Endothelial cell (in vitro differentiated cells): ENCODE measurements around the gene AMBP. TPM values are rescaled to one million over a fixed set of nuclear protein-coding genes. Genes with fewer than 3 reads are reported as not detected.

Experiments
- DNase-seq: peaks from one replicate; pipeline ENCODE4 v3.0.0; 2021; ENCODE audit warnings: low spot score
- H3K27ac Mint-ChIP-seq: one replicate; pipeline ENCODE4 v1.8.0; 2021; ENCODE audit warnings: mixed read lengths, inconsistent platforms; ENCODE audit not compliant: unreplicated experiment
- H3K27me3 Mint-ChIP-seq: one replicate; pipeline ENCODE4 v1.8.0; 2021; ENCODE audit warnings: mild to moderate bottlenecking, moderate library complexity, mixed read lengths, inconsistent platforms; ENCODE audit not compliant: unreplicated experiment
- H3K36me3 Mint-ChIP-seq: one replicate; pipeline ENCODE4 v1.8.0; 2021; ENCODE audit warnings: mild to moderate bottlenecking, low read depth, mixed read lengths, inconsistent platforms; ENCODE audit not compliant: unreplicated experiment
- H3K4me1 Mint-ChIP-seq: one replicate; pipeline ENCODE4 v1.8.0; 2021; ENCODE audit warnings: mild to moderate bottlenecking, mixed read lengths, inconsistent platforms; ENCODE audit not compliant: unreplicated experiment
- H3K4me3 Mint-ChIP-seq: one replicate; pipeline ENCODE4 v1.8.0; 2021; ENCODE audit warnings: mild to moderate bottlenecking, mixed read lengths, inconsistent platforms; ENCODE audit not compliant: unreplicated experiment
- H3K9me3 Mint-ChIP-seq: one replicate; pipeline ENCODE4 v1.8.0; 2021; ENCODE audit warnings: mixed read lengths, inconsistent platforms; ENCODE audit not compliant: unreplicated experiment
- long read RNA-seq: library from polyadenylated mRNA; unstranded; transcript quantifications from one replicate; pipeline ENCODE4 v2.0.0, GENCODE V29; 2020; ENCODE audit not compliant: unreplicated experiment
- total RNA-seq: library from RNA; stranded (reverse); fragmentation: NEBNext Ultra II Directional; extraction: Animal tissue kit (Norgen Biotek cat#: 25700); gene quantifications from one replicate; pipeline ENCODE4 v1.2.1, GENCODE V29; 2021; ENCODE audit not compliant: unreplicated experiment
- TF ChIP-seq, protein P1 (sequence below): fragments of 200-600 bp; sonication (generic); IDR thresholded peaks from one replicate; pipeline ENCODE4 v1.5.0; 2021; ENCODE audit warnings: antibody characterized with exemption; ENCODE audit not compliant: unreplicated experiment

AMBP gene
- not detected for total RNA-seq
- long read RNA-seq, partial matches to known transcripts, result 0 of 2 reads
- long read RNA-seq, other reads (novel, unspliced or antisense), result 0 of 2 reads

DNA sequence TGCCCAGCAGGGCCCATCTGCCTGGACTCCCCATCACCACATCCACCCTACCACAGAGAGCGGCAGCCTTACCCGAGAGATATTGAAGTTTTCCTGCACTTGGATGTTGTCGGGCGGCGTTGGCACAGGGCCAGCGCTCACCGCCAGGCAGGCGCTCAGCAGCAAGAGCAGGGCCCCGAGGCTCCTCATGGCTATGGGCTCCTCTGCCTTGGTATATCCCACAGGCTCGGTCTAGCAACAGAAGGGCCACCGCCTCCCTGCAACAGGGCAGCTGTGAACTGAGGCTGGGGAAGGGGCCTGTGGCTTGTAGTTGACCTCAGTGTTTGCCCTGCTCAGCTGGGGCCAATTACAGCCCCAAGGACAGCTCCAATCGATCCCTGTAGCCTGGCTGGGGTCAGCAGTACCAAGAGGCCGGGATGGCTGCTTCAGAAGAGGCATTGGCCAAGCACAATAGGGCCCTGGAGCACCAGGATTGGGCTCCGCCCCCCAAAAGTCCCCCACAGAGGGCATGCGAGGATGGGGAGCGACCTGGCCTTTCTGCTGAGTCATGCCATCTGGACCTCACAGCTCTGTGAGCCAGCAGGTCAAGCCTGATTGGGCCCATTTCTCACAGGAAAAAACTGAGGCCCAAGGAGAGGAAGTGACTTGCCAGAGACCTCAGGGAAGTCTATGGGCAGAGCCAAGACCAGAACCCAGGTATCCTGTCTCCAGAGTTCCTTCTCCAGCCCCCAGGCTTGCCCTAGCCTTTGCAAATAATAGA is at the start of gene AMBP:
TSS of gene AMBP (minus strand) at position 280 of the 760 bp plus-strand sequence. CDS start at position 189, 91 bp downstream.
- no peak for DNase-seq
- Mint-ChIP-seq H3K4me3 (no peak within 1 kb of the TSS), H3K36me3 (no peaks in the 10 kb centered on the region), H3K4me1 (no peaks in the 10 kb centered on the region), H3K9me3 (no peaks in the 10 kb centered on the region), H3K27me3 (peaks cover 10% of the 10 kb centered on the region), H3K27ac (no peak within 1 kb of the TSS)
- TF ChIP-seq, protein P1, sequence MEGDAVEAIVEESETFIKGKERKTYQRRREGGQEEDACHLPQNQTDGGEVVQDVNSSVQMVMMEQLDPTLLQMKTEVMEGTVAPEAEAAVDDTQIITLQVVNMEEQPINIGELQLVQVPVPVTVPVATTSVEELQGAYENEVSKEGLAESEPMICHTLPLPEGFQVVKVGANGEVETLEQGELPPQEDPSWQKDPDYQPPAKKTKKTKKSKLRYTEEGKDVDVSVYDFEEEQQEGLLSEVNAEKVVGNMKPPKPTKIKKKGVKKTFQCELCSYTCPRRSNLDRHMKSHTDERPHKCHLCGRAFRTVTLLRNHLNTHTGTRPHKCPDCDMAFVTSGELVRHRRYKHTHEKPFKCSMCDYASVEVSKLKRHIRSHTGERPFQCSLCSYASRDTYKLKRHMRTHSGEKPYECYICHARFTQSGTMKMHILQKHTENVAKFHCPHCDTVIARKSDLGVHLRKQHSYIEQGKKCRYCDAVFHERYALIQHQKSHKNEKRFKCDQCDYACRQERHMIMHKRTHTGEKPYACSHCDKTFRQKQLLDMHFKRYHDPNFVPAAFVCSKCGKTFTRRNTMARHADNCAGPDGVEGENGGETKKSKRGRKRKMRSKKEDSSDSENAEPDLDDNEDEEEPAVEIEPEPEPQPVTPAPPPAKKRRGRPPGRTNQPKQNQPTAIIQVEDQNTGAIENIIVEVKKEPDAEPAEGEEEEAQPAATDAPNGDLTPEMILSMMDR, result no peak

DNA sequence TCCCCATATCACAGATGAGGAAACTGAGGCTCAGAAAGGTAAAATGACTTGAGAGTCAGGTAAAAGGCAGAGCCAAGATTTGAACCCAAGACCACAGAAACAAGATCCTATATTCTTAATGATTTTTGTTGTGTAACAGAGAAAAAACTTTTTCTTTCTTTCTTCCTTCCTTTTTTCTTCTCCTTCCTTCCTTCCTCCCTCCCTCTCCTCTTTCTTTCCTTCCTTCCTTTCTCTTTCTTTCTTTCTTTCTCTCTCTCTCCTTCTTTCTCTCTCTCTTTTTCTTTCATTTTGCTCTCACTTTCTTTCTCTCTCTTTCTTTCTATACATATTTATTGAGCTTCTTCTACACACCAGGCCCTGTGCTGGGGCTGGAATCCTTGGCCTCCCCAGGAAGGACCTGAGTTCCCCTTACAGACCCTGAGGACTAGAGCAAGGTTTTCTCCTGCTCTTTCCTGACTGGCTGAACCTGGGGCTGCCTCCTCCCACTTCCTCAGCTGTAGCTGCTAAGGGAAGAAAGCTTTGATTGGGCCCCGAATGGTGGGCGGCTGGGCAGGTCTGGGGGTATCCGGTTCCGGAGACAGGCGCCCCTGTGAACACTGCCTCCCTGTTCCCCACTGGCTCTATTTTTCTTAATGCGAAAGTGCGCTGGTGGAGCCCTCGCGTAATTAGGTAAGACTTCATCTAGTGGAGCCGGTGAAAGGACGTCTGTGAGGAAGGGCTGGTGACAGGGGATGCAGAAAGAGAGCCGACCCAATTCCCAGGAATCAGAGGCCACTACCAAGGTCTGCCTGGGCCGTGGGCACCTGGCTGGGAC is 48.4 kb upstream of the AMBP start:
- Mint-ChIP-seq H3K27ac (no peak overlapping the region), H3K36me3 (peaks cover 12% of the 10 kb centered on the region), H3K4me3 (no peak overlapping the region), H3K27me3 (peaks cover 7% of the 10 kb centered on the region), H3K4me1 (peaks cover 12% of the 10 kb centered on the region), H3K9me3 (no peaks in the 10 kb centered on the region)
- TF ChIP-seq, protein P1, result no peak
- no peak for DNase-seq

DNA sequence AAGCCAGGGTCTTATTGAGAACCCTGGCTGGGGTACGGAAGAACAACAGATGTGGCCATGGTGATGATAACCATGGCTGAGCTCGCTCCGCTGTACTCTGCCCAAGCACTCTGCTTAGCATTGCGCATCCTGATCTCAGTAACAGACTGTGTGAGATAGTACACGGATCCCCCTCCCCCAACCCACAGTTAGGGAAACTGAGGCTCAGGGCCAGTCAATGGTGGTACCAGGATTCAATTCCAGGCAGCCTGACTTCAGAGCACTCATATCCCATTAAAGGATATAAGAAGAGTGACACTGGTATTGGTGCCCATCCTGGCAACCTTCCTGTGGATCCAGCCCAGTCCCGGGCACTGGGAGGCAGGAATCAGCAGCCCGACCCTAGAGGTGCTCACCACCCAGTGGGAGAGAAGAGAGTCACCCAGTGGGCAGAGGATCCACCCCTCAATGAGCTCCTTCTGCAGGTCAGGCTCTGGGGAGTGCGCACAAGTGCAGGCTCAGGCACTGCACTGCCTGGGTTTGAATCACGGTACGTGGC is 47.4 kb upstream of the AMBP start:
- Mint-ChIP-seq H3K27me3 (peaks cover 6% of the 10 kb centered on the region), H3K27ac (no peak overlapping the region), H3K9me3 (no peaks in the 10 kb centered on the region), H3K36me3 (peaks cover 12% of the 10 kb centered on the region), H3K4me1 (peaks cover 12% of the 10 kb centered on the region), H3K4me3 (no peak overlapping the region)
- TF ChIP-seq, protein P1, result no peak
- no peak for DNase-seq

DNA sequence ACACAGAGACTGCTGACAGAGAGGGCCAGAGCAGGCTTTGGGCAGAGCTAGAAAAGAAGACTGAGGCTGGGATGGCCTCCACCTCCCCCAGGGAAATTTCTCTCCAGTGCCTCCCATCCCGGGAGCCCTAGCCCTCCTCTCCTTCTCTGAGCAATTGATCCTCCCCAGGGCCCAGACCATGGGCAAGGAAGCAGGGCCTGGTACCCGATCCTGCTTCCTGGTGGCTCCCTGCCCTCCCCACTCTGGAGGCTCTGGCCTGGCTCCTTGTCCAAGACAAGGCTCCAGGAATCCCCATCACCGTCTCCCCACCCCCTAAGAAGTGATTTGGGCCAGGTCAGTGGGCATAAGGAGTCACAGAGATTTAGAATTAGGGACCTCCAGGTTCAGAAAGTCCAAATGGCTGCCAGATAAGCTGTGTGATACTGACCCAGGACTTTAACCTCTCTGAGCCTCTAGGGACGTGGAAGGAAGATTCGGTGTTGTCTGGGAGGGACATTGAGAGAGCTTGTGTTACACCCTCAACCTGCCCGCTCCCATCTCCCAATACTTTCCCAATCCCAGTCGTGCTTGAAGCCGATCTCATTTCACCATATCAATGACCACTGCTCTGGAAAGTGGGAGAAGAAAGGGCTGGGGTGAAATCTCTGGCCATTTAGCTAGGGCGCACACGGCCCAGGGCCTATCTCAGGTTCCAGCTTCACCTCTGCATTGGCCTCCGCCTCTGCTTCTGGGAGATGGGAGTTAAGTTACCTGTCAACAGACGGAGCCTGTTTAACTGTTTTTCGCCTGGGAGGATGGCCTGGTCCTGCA is 46.8 kb upstream of the AMBP start:
- Mint-ChIP-seq H3K27ac (no peak overlapping the region), H3K4me3 (no peak overlapping the region), H3K27me3 (peaks cover 9% of the 10 kb centered on the region), H3K9me3 (no peaks in the 10 kb centered on the region), H3K4me1 (peaks cover 12% of the 10 kb centered on the region), H3K36me3 (peaks cover 12% of the 10 kb centered on the region)
- DNase-seq, result no peak
- TF ChIP-seq, protein P1, result no peak
